DLD1 (cell line): ENCODE data around the gene OR8J1.
"Not testable (repeated sequence)": the region's sequence is repeated elsewhere in the genome, so short reads cannot be mapped to it uniquely, and the experiment has no call there.

Experiments used
- in situ Hi-C: cut with HindIII; loops from 2 replicates; pipeline ENCODE4 v1.10.0; 2017; ENCODE audit warnings: low sequenced_read_pairs

OR8J1 gene

GRCh38 chr11:56353991-56354390 is at the start of gene OR8J1:
OR8J1 (plus strand) TSS chr11:56354291; CDS start chr11:56360247, 5,956 bp downstream.
- in situ Hi-C loops = no loop called here

- in situ Hi-C loops = no loop called here
Measured at GRCh38 chr11:56307836-56308235, 46.3 kb upstream of the OR8J1 start.

- in situ Hi-C loops = no loop called here
Measured at GRCh38 chr11:56314844-56315243, 39.2 kb upstream of the OR8J1 start, which contains the start of gene OR8K3. OR8K3 (plus strand) TSS chr11:56315144; CDS start chr11:56318307, 3,163 bp downstream.

- in situ Hi-C loops = no loop called here
Measured at GRCh38 chr11:56331861-56332491, 22.1 kb upstream of the OR8J1 start.

GRCh38 chr11:56333156-56333555 is 20.9 kb upstream of the OR8J1 start:
- in situ Hi-C loops = no loop called here

- in situ Hi-C loops = no loop called here
Measured at GRCh38 chr11:56340289-56340688, 13.8 kb upstream of the OR8J1 start.

GRCh38 chr11:56345739-56346138 is 8.4 kb upstream of the OR8J1 start, which contains the start of gene OR8K1:
OR8K1 (plus strand) TSS chr11:56346039; CDS start chr11:56346039, 0 bp downstream.
- in situ Hi-C loops = no loop called here

- in situ Hi-C loops = no loop called here
Measured at GRCh38 chr11:56375324-56375723, 21.2 kb downstream of the OR8J1 start, which contains the start of gene OR8U1. OR8U1 (plus strand) TSS chr11:56375624; CDS start chr11:56375624, 0 bp downstream.

- in situ Hi-C loops = no loop called here
Measured at GRCh38 chr11:56380120-56380519, 26.0 kb downstream of the OR8J1 start.

- in situ Hi-C loops = no loop called here
Measured at GRCh38 chr11:56394381-56394780, 40.3 kb downstream of the OR8J1 start.

- in situ Hi-C loops = no loop called here
Measured at GRCh38 chr11:56396047-56396446, 42.0 kb downstream of the OR8J1 start.

- in situ Hi-C loops = not testable (repeated sequence)
Measured at GRCh38 chr11:56401858-56402461, 47.9 kb downstream of the OR8J1 start.

- in situ Hi-C loops = no loop called here
Measured at GRCh38 chr11:56404393-56404792, 50.3 kb downstream of the OR8J1 start.

- in situ Hi-C loops = no loop called here
Measured at GRCh38 chr11:56410801-56411200, 56.7 kb downstream of the OR8J1 start.
